LNCAP (cell line): Measurements from ENCODE around the gene GLI3.

Source experiments
- TF ChIP-seq, protein P1 (sequence below): fragments of 450-650 bp; IDR thresholded peaks from 2 replicates; pipeline ENCODE4 v1.5.1; 2017; ENCODE audit warnings: mild to moderate bottlenecking

GLI3 gene

DNA sequence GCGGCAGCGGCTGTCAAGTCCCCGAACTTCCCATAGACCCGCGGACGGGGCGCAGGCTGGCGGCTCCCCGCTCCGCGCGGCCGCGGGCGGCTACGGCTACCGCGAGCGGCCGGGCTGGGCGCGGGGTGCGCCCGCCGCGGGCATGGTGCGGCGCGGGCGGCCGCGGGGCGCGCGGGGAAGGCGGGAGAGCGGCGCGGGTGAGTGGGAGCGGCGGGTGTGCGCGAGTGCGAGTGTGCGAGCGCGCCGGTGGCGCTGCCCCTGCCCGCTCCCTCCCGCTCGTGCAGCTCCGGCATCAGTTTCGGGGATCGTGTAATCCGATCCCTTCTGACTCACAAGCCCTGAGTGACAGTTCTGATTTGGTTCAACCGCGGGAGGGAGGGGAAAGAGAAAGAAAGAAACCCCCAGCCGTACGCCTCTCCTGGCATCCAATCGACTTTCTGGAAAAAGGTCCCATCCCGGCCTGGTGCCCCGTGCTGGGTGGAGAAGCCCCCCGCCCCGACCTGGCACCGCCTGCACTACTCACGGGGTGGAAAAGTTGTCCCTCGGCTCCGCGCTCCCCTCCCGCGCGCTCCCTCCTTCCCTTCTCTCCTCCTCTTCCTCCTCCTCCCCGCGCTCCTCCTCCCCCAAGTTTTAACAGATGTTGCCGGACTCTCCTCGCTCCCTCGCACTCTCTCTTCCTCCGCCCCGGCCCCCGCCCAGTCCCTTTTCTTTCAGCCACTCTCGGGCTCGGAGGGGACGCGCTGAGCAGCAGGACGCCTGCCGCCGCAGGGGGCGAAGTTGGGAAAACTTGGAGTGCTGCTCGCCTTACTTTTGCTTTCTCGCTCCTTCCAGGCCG, at the start of gene GLI3:
Gene GLI3, minus strand, starts transcription at position 234 of the 835 bp plus-strand sequence. CDS start 13,956 bp downstream, outside the sequence.
- TF ChIP-seq, protein P1, sequence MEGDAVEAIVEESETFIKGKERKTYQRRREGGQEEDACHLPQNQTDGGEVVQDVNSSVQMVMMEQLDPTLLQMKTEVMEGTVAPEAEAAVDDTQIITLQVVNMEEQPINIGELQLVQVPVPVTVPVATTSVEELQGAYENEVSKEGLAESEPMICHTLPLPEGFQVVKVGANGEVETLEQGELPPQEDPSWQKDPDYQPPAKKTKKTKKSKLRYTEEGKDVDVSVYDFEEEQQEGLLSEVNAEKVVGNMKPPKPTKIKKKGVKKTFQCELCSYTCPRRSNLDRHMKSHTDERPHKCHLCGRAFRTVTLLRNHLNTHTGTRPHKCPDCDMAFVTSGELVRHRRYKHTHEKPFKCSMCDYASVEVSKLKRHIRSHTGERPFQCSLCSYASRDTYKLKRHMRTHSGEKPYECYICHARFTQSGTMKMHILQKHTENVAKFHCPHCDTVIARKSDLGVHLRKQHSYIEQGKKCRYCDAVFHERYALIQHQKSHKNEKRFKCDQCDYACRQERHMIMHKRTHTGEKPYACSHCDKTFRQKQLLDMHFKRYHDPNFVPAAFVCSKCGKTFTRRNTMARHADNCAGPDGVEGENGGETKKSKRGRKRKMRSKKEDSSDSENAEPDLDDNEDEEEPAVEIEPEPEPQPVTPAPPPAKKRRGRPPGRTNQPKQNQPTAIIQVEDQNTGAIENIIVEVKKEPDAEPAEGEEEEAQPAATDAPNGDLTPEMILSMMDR = no peak

DNA sequence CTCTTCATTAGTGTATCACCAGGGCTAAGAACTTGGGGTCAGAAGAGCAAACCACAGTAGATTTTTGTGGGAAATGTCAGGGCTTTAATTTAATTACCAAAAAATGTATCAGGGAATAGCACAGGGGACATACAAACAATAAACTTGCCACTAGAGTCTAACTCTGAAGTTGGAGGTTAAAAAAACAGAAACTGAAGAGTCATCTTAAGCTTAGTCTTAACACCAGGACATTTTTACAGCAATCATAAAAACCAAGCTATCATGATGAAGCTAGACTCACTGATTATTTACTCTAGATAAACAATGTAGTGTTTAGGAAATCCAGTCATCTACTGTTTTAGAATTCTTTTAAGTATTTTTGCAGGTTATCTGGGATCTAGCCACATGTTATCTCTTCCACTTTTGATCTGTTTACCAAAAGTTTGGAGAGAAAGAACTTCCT, 48.4 kb upstream of the GLI3 start:
- TF ChIP-seq, protein P1 = no peak

DNA sequence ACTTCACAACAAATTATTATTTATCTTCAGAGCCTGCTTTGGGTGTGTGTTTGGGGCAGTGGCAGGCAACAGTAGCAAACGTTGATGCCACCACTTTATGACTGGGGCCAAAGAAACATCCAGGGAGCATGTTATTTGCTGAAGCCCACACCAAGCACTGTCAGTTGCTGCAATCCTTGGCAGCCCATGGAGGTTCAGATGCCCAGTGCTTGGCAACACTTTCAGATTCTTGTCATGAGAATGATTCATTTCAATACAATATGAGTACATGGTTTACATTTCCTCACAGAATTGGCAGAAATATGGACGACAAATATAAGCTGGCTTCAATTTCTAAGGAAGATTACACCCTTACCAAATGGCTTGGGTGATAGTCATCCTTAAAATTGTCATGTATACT, 46.5 kb upstream of the GLI3 start:
- TF ChIP-seq, protein P1 = no peak

DNA sequence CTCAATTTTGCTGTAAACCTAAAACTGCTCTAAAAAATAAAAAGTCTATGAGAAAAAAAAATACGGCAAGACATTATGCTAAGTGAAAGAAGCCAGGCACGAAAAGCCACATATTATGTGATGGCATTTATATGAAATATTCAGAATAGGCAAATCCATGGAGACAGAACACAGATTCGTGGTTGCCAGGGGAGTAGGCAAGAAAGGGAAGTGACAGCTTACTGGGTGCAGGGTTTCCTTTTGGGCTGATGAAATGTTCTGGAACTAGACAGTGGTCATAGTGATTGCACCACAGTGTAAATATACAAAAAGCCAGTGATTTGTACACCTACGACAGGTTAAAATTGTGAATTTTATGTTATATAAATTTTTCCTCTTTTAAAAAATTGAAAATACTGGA, 41.3 kb upstream of the GLI3 start:
- TF ChIP-seq, protein P1 = no peak

DNA sequence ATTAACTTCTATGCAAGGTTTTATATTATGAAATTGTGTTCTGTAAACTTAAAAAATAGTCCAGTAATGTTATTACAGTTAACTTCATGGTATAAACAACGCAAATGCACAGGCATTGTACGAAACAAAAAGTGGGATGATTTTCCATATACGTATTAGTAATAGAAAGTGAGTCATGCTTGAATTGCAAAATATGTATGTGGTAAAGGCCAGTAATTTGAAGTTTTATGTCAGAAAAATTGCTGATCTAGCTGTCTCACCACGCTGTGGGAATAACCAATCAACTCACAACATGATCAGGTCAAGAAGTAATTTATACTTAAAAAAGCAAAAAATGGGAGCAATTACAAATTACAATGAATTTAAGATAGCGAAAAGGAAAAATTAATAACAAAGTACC, 37.0 kb upstream of the GLI3 start:
- TF ChIP-seq, protein P1 = no peak

DNA sequence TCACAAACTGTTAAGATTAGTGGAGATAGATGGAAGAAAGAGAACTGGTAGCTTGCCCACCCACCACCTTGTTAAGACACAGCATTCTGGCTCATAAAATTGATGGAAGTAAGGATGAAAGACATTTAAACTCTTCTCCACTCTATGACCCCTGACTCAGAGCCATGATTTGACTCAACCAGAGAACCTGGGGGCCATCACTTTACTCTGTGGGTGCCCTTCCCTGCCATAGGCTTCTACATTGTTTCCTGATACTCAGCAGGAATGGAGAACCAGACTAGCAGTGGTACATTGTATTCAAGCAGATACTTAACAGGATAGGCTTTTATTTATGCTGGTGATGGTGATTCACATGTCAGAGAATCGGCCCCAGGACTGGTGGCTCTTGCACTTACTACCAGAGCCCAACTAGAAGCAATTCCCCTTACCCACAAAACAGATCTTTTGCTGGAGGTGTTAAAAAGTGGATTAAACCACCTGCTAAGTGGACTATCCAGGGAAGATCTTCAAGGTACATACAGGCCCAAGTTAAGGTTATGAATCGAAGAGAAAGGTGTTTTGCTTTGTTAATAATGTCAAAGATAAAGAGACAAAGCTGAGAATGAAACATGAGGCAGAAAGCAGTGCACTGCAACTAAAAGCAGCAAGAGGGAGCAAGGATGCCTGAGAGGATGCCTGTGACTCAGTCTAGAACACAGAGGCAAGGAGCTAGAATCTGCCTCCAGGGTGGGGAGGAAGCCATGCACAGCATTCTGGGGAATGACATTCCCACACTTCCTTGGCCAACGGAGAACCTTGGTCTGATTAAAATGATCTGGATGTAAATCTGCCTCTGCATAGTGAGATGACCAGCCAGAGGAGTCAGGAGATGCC, 36.0 kb upstream of the GLI3 start:
- TF ChIP-seq, protein P1 = peak; percentile 25; the same call in 1 of the 2 replicates

DNA sequence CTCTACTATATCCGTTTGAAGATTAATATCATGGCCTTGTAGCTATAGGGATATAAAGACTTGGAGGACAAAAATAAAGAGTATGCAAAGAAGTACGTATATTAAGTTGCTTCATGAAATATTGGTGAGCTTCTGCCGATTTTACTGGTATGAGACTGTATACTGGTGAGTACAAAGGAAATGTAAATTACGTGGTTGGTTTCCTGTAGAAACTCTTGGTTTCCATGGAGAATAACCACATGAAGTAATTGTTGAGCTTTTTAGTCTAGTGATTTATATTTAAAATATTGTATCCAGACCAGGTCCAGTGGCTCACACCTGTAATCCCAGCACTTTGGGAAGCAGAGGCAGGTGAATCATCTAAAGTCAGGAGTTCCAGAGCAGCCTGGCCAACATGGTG, 32.2 kb upstream of the GLI3 start:
- TF ChIP-seq, protein P1 = no peak
